HG03108 (cell line): ENCODE data around the gene SH2D3C.

Experiments
- ATAC-seq: cut with Tn5 transposase; IDR thresholded peaks from one replicate; pipeline ENCODE4 v1.9.1; 2021; ENCODE audit warnings: moderate library complexity; ENCODE audit not compliant: unreplicated experiment

The SH2D3C gene

DNA sequence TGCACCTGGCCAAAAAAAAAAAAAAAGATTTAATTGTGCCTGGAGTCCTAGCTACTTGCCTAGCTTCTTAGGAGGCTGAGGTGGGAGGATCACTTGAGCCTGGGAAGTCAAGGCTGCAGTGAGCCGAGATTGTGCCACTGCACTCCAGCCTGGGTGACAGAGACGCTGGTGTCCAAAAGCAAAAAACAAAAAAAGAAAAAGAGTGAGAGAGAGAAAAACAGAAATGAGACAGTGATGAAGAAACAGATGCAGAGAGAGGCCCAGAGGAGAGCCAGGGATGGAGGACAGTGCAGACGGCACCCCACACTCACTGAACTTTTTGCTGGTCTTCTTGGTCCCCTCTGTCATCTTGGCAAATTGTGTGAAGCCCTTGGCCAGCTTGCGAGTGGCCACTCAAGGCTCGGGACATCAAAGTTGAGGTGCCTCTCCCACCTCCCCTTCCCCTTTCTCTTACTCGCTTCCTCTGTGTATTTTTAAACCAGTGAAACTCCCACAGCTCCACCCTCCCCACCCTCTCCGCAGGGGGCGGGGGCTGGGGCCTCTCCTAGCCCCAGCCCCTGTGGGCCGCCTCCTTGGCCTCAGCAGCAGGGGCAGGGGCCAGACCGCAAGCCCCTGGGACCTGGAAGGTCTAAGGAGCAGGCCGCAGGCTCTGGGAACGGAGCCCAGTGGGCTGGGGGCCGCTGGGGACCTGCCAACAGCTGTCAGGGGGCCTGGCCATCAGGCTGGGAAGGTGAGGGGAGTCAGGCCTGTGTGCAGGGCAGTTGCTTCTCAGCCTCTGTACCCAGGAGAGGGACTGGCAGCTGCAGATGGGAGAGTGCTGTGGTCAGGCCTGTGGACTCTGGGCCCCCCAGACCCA lies at the start of gene SH2D3C:
TSS of gene SH2D3C (minus strand) at position 387 of the 856 bp plus-strand sequence. CDS start at position 348, 39 bp downstream.
- ATAC-seq: peak; percentile 38

- no peak for ATAC-seq
Observed at GRCh38 chr9:127826253-127826913, 47.9 kb upstream of the SH2D3C start.

DNA sequence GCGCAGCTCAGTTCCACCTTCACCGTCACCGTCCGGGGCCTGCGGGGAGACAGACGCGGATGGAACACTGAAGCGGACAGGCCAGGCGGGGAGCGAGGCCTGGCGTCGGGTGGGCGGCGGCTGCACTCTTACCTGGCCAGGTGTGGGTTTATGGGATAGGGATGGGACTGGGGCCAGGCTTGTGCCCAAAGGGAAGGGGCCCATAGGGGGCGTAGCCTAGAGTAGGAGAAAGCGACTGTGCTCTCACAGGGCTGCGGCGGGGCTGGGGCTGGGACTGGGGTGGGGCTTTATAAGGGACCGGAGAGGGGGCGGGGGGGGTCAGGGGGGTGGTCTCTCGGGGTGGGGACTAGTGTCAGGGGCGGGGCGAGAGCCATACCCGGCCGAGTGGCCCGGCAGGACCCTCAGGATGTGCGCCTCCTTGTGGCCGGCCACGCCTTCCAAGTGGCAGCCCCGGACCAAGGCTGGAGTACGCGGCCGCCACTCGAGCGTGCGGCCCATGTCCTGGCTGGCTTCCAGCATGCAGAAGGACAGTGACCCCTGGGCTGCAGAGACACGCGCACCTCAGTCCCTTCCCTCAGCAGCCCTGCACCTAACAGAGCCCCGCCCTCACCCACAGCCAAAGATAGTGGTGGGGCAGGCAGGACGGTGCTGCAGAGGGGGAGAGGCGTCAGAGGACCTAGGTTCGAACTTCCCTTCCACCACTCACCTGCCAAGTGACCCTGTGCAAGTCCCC lies 47.0 kb upstream of the SH2D3C start:
- ATAC-seq: no peak

DNA sequence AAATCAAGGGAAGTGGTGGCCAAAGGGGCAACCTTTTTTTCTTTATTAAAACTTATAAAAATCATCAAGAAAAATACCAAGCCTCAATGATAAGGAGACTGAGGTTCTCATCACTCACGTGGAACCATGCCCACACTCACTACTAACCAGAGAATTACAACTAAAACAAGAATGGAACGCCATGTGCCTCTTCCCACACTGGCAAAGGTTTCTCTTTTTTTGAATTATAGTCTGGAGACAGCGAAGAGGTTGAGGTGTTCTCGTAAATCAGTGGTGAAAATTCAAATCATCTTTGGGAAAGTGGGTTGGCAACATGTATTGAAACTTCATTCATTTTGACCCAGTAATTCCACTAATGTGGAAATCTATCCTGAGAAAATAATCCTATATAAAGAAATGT lies 43.6 kb upstream of the SH2D3C start:
- no peak for ATAC-seq

- no peak for ATAC-seq
Observed at GRCh38 chr9:127818574-127818973, 40.1 kb upstream of the SH2D3C start.

GRCh38 chr9:127817881-127818434 lies 39.5 kb upstream of the SH2D3C start:
- no peak for ATAC-seq

DNA sequence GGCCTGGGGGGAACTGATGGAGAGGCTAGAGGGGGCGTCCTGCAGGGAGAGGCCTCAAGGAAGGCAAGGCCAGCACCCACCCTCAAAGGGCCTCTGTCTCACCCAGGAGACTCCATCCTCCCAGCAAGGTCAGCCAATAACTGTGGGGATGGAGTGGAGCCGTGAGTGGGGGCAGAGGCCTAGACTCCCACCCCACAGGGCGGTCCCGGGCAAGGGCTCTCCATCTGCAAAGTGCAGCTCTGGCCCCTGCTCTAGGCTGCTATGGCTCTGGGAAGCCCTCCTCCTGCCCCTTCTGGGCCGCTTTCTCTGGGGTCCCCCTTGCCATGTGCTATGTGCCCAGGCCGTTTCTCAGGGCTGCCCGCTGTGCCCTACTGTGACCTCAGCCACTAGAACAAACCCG lies 38.3 kb upstream of the SH2D3C start:
- no peak for ATAC-seq

DNA sequence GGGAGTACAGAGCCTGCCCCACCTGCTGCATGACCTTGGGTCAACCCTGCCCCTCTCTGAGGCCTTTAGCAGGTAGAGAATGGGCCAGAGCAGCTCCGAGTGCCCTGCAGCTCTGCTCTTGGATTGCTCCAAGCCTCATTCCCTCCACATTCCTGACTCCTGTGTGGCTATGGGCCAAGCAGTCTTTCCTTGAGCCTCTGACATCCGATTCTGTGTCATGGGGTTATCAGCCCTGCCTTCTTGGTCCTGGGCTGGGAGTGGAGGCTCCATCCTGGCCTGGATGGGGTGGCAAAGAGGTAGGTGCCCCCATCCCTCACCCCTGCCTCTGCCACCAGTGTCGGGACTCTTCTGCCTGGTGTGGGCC lies 37.9 kb upstream of the SH2D3C start:
- no peak for ATAC-seq

DNA sequence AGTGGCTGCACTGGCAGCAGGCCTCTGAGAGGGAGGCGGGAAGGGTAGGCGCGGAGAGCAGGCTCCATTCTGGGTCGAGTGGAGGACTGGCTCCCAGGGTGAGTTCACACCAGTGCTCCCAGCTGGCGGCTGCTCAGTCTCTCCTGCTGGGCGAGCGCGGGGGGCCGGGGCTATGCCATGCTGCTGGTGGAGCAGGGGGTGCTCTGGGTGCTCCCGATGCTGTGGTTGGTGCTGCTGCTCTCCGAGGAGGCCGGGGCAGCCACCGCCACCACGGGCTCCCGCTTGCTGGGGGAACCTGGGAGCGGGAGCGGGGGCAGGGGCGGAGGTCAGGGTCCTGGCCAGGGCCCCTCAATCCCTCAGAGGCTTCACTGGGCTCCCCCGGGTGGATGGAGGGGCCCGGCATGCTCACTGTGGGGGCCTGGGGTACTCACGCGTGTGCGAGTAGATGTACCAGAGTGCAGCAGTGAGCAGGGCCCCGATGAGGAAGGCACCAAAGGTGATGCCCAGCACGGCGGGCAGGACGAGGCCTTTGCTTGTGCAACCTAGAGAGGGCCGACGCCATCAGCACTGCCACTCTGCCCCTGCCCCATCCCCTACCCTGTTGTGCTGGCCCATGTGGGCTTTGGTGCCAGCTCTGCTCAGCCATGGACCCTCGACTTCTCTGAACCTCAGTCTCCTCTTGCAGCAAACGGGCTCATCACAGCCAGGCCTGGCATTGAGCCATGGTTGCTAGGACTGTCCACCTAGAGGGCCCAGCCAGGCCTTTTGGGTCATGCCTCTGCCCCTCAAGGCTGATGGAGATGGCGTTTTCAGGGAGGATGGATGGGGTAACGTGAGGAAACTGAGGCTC lies 37.3 kb upstream of the SH2D3C start:
- no peak for ATAC-seq

DNA sequence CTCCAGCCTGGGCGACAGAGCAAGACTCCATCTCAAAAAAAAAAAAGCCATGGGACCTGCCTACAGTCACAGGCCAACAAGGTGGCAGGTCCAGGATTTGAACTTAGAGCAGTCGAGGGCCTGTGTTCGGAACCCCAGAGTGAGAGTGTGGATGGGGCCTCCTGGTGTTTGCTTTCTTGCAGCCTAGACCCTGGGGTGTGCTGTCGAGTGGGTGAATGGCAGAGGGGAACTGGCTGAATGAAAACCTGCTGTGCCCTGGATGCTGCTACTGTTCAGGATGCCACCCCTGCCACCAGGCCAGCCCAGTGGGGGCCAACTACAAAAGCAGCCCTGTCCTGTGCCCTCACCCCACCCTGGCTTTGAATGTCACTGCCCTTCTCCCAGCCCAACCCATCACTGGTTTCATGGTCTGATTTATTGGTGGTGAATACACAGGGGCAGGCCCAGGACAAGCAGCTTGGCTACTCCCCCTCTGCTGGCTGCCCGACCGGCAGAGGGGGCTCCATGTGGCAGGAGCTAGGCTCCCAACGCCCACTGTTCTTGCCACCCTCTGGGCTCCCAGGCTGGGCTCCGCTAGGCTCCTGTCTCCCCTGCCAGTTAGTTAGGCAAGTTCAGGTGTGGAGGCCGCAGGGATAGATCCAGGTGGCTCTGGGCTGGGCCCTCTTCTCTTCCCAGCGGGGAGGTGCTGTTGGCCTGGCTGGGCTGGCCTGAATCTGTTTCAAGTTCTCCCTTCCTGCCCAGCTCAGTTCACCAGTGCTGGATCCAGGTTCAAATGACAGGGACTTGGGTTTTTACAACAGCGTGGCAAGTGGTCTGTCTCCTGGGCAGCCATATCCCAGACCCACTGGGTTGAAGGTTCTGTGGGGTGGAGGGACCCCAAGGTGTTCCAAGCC lies 36.4 kb upstream of the SH2D3C start:
- no peak for ATAC-seq

GRCh38 chr9:127813686-127814226 lies 35.3 kb upstream of the SH2D3C start:
- ATAC-seq: no peak

DNA sequence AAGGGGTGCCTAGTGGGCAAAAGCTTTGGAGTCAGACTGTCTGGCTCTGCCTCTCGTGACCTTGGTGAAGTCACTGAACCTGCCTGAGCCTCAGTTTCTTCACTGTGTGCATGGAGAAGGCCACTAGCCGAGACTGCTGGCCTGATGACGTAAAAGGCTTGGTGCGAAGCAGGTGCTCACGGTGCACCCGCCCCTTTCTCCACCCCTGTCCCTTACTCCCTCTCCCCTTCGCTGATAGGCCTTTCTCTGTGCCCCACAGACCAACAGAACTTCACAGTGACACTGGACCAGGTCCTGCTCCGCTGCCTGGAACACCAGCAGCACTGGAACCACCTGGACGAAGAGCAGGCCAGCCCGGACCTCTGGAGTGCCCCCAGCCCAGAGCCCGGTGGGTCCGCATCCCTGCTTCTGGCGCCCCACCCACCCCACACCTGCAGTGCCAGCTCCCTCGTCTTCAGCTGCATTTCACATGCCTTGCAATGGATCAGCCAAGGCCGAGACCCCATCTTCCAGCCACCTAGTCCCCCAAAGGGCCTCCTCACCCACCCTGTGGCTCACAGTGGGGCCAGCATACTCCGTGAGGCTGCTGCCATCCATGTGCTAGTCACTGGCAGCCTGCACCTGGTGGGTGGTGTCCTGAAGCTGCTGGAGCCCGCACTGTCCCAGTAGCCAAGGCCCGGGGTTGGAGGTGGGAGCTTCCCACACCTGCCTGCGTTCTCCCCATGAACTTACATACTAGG lies 34.6 kb upstream of the SH2D3C start:
- no peak for ATAC-seq

- ATAC-seq: no peak
Observed at GRCh38 chr9:127812011-127812410, 33.5 kb upstream of the SH2D3C start.

GRCh38 chr9:127810378-127811187 lies 32.1 kb upstream of the SH2D3C start:
- ATAC-seq: no peak

DNA sequence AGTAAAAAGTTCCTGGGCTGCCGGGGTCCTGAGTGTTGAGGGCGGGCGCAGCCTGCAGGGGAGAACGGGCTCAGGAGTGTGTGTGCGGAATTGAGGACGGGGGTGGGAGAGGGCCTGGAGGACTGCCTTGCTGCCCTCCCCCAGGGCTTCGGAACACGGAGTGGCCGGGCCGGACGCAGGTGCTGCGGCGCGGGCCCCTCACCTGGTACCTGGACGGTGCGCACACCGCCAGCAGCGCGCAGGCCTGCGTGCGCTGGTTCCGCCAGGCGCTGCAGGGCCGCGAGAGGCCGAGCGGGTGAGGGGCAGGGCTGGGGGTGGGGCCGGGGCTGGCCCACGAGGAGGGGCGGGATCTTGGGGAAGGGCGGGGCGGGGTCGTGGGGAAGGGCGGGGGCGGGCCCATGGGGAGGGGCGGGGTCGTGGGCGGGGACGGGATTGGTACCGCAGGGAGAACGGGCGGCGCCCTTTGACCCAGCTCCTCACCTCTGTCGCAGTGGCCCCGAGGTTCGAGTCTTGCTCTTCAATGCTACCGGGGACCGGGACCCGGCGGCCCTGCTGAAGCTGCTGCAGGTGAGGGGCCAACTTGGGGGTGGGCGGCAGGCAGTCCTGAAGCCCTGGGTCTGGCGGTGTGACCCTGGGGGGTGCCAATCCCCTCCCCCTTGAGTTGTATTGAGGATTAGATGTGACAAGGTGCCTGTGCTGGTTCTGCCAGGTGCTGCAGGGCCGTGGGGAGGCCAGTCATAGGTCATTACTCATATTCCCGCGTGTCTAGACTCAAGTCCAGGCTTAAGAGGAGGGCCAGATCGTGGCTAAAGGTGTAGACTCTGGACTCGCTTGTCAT lies 31.3 kb upstream of the SH2D3C start:
- ATAC-seq: no peak

DNA sequence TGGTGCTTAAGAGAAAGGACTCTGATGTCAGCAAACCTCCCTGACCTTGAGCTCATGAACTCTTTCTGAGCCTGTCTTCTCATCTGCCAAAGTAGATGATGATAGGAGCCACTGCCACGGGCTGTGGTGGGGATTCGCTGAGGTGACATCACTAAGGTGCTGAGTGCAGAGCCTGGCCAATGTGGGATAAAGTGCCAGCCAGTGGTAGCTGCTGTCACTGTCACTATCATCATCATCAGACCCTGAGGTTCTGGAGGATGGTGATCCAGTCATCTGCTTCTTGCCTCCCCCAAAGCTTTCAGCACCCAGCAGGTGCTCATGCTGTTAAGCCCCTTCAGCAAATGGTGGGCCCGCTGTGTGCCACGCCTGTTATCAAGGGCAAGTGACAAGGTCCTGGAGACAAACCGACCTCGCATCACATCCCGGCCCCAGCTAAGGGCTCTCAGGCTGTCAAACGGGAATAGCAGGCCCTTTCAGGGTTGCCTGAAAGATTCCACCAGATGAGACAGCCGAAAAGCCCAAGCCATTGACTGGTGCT lies 30.6 kb upstream of the SH2D3C start:
- ATAC-seq: no peak
